G401.6 (cell line): ENCODE measurements around the gene GABPB1.

ENCODE experiments used
- FAIRE-seq: peaks from 2 replicates; lab custom pipeline; 2012; peaks lifted over from hg19 to GRCh38; lab: Jason Lieb, UNC

GABPB1 gene

GRCh38 chr15:50277370-50277769 is 77.6 kb downstream of the GABPB1 start:
- FAIRE-seq: no peak

- no peak for FAIRE-seq
Measured at GRCh38 chr15:50275908-50276307, 79.1 kb downstream of the GABPB1 start.

GRCh38 chr15:50275091-50275490 is 79.9 kb downstream of the GABPB1 start:
- FAIRE-seq: no peak

GRCh38 chr15:50267577-50267976 is 87.4 kb downstream of the GABPB1 start:
- FAIRE-seq: no peak

GRCh38 chr15:50265620-50266019 is 89.4 kb downstream of the GABPB1 start, which contains the start of gene HDC:
Gene HDC, minus strand, starts transcription at chr15:50265726. Its CDS starts 103 bp downstream, at chr15:50265623.
- FAIRE-seq: no peak

GRCh38 chr15:50262533-50262932 is 92.5 kb downstream of the GABPB1 start:
- FAIRE-seq: no peak

- no peak for FAIRE-seq
Measured at GRCh38 chr15:50261981-50262380, 93.0 kb downstream of the GABPB1 start.

GRCh38 chr15:50260969-50261496 is 94.0 kb downstream of the GABPB1 start:
- FAIRE-seq: no peak

- no peak for FAIRE-seq
Measured at GRCh38 chr15:50259276-50259675, 95.7 kb downstream of the GABPB1 start.

GRCh38 chr15:50257924-50258323 is 97.1 kb downstream of the GABPB1 start:
- no peak for FAIRE-seq

- FAIRE-seq: no peak
Measured at GRCh38 chr15:50257332-50257731, 97.7 kb downstream of the GABPB1 start.

GRCh38 chr15:50256188-50257041 is 98.6 kb downstream of the GABPB1 start:
- FAIRE-seq: no peak

- FAIRE-seq: no peak
Measured at GRCh38 chr15:50252556-50252955, 102.4 kb downstream of the GABPB1 start.

GRCh38 chr15:50251638-50252182 is 103.3 kb downstream of the GABPB1 start:
- no peak for FAIRE-seq

- no peak for FAIRE-seq
Measured at GRCh38 chr15:50250760-50251394, 104.1 kb downstream of the GABPB1 start.

GRCh38 chr15:50249704-50250103 is 105.3 kb downstream of the GABPB1 start:
- FAIRE-seq: no peak

- FAIRE-seq: no peak
Measured at GRCh38 chr15:50248994-50249582, 105.9 kb downstream of the GABPB1 start.

GRCh38 chr15:50247819-50248655 is 107.0 kb downstream of the GABPB1 start:
- FAIRE-seq: no peak

- FAIRE-seq: no peak
Measured at GRCh38 chr15:50246631-50247030, 108.4 kb downstream of the GABPB1 start.

GRCh38 chr15:50244959-50245624 is 109.9 kb downstream of the GABPB1 start:
- no peak for FAIRE-seq

GRCh38 chr15:50244153-50244552 is 110.8 kb downstream of the GABPB1 start:
- no peak for FAIRE-seq
